Raji (cell line): ENCODE results near the gene CBX2.

Experiments used
- POLR2A ChIP-seq: IDR thresholded peaks from 2 replicates; pipeline ENCODE4 v1.6.1; 2011; ENCODE audit warnings: low read depth, low read length, control low read depth; ENCODE audit not compliant: insufficient read depth

Gene CBX2

DNA sequence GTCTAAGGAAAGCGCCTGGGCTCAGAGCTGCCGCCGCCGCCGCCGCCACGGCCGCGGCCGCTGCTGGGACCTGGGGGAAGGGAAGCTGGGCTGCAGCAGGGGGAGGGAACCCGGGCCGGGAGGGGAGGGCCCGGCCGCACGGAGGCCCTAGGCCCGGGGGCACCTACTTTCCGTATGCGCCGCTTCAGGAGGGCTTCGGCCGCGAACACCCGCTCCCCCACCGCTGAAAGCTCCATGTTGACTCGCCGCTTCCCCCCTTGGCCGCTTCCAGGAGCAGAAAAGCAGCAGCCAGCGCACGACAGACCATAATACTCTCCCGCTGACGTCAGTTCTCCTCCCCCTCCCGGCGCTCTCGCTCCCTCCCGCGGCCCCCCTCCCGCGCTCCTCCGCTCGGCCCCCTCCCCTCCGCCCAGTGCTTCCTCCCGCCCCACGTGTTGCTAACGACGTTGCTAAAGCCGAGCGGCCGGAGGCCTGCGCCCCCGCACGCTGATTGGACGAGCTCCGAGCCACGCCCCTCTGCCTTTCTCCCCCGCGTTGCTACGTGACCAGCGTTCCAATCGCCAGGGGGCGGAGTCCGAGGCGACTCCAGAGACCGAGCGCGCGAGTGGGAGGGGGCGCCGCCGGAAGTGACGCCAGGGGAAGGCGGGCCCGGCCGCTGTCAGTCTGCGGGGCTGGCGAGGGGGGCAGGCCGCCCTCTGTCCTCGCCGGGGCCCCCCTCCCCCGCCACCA is 19.0 kb downstream of the CBX2 start, which contains the start of gene CBX8:
Gene CBX8 (minus strand): TSS at position 315 of the 729 bp plus-strand sequence. CDS start 79 bp downstream, at position 236.
- TF ChIP-seq POLR2A: peak; percentile 79

DNA sequence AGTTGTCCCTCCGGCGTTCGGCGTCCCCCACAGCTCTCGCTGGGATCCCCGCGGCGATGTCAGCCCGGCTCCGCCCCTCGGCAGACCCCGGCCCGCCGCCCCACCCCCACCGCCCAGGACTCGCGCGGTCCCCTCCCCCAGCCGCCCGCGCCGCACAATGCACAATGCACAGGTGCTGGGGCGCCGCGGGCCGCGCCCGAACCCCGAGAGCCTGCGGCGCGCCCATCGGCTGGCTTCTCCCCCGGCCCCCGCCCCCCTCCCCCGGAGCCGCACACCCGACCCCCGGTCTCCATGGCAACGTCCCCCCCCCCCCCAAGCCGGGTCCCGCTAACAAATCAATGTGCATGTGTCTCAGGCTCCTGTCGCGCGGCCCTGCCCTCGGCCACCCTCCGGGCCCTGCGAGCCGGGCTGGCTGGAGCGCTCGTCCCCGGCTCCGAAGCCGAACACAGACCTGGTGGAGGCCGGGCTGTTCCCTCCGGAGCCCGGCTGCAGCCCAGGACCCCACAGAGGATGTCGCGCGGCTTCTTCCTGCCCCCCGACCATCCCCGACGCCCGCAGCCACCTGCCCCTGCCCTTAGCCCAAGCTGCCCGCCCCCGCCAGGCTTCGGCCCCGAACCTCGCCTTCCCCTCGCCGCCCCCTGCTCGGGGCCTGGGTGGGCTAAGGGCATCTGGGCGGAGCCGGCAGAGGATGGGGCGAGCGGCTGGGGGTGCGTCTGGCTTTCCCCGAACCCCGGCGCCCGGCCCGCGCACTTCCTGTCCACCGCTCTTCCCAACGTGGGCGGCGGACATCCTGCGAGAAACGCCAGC is 19.7 kb downstream of the CBX2 start:
- no peak for TF ChIP-seq POLR2A

DNA sequence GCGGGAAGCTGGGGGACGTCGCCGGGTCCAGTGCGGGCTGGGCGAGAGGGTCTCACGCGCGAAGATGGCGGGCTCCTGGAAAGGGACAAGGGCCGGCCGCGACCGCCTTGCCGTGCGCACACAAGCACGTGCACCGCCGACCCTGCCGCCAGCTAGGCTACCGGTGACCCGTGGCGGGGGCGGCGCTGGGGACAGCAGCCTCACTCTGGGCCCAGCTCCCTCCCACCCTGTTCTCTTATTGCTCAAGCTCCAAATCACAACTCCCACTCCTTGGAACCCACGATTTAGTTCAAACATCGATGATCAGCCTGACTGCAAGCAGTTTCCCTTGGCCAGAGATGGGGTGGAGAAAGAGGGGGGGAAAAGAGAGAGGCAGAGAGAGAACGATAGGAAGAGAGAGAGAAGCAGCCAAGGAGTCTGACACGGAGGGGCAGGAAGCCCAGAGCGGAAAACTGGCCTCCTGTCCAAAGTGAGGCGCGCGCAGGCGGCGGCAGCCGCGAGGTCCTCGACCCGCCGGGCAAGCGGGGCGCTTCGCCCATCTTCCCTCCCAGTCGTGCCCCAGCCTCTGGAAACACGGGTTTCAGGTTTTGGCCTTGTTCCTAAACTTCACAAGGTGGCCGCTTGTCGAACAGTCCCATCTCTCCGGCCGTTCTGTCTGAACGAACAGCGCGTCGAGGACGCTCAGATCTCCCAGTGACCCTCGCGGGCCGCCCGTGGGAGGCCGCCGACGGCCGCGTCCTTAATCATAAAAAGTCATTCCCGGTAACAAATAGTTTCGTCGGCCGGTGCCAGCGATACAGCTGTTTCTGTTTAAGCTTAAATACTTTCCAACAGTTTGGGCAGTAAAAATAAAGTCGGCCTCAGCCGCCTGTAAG is 20.6 kb downstream of the CBX2 start:
- no peak for TF ChIP-seq POLR2A

DNA sequence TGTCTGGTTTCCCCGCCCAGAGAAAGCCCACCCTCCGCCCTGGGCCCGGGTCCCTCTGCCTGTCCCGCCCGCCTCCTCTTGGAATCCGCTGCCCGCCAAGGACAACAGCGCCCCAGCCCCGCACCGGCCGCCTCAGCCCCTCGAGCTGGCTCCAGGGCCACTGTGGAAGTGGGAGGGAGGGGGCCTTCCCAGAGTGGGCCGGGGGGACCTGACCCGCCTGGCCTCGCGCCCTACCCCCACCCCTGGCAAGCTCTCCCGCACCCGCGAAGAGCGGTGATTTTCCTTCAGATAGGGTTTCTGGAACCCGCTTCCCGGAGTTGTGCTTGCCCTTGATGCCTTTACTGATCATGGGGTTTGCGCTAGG is 21.2 kb downstream of the CBX2 start:
- TF ChIP-seq POLR2A: no peak

DNA sequence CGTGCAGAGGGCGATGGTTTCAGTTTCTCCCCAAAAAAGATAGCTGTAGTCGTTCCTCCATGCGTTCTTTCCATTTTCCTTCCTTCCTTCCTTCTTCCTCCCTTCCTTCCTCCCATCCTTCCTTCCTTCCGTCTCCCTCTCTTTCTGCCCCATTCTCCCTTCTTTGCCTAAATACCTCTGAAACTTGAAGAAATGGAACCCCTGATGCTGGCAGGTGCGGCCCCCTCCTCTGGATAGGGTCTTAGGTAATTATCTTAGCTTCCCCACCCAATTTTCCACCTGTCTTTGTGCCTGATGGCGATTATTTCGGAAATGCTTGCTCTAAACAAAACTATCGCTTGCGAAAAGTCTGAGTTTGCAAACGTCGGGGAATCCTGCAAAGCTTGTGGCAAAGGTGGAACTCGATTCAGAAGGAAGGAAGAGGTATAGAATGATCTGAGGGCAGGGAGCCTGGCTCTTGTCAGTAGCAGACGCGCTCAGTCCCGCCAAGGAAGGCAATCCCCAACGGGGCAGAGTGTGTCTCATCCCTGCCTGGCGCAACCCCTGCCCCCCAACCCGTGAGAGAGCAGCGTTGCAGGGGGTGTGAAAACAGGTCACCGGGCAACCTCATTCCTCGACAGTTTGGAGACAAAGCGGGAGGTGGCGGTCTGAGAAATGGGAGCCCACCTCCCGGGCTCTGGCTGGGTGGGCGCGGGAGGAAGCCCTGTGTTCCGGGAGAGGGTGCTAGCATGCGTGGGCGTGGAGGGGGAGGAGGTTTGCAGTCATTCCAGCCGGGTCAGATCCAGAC is 21.8 kb downstream of the CBX2 start:
- TF ChIP-seq POLR2A: no peak

DNA sequence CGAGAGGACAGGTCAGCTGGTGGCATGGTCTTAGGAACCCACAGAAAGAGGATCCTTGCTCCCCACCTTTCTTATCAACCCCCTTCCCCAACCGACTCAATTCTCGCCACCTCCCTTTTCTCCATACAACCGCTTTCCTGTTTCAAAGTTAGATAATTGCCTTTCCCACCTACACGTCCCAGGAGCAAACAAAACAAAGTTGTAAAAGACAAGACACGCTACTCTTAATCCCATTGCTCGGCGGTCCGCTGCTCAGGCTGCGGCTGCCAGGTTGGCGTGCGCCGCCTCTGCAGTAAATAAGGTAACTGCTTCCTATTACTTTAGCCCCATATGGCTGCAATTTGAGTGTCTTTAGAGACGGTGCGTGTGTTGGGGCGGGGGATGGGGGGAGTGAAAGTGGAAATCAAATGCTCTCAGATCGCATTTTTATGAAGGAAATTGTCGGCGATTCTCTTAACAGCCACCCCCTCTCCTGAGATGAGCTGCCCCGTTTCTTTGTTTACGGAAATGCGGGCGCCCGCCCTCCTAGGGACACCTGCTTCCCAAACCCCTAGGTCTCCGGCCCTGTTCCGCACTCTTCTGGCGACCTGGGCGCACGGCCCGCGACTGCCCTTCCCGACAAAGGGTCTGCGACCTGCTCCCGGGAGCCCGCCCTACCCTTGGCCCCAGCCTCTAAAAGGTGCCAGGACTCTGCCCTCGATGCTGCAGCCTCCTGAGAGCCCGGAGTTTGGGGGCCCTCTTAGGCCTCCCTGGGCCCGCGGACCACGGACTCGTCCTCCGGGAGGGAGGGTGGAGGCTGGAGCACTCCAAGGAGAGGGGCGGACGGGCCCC is 22.6 kb downstream of the CBX2 start:
- TF ChIP-seq POLR2A: peak; percentile 33; the same call in 1 of the 2 replicates

DNA sequence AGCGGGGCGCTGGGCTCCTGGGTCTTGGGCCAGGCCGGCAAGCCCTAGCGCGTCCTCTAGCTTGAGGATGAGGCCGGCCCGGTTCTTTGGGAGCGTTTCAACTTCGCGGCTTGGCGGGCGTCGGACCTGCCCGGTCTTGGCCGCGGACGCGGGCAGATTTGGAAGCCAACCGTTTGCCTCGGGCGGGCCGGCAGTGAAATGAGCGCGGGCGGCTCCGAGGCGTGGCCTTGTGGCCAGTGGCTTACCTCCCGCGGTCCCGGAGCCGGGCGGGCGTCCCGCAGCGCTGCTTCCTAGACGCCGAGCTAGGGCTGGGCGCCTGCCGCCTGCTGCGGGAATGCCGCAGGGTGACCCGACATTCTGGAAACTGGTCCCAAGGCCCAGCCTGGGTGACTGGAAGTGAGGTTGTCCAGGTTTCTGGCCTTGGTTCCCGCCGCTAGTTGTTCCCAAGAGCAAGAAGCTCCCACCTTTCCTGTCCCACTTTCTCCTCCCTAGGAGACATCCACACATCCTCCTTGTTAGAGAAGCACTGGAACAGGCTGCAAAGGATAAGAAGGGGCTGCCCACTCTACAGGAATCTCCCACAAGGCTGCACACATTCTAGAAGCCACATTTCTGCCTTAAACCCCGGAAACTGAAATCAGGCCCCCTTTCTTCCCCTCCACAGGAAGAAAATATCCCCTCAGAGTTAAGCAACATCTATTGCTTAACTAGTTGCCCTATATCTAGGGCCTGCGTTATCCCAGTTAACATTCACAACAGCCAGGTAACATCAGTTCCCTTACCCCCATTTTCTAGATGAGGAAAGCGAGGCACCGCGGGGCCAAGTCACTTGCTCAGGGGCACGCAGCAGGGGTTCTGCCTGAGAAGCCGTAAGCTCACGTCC is 23.4 kb downstream of the CBX2 start:
- TF ChIP-seq POLR2A: no peak

DNA sequence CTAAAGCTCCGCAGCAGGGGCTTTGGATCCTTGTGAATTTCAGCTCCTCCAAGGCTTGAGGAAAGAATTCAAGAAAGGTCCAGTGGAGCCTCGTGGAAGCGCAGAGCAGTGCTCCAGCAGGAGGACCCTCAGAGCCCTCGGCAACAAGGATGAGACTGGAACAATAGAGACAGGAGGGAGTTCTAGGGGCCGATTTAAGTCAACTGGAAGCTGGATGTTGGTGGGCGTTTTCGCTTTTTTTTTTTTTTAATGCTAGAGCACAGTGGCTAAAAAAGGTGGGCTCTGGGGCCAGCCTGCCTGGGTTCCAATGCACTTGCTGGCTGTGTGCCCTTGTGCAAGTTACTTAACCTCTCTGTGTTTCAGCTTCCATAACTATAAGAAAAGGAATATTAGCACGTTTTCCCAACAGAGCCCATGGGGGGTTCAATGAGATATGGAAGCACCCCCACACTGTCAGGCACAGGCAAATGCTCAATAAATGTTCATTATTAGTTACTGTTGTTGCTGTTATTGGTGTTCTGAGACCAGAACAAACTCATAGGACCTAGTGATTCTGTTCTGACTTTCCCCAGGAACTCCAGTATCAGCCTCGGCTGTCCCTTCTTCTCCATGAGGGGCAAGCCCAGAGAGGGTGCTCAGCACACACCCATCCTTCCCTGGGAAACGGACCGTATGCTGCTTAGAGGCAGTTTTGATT is 24.2 kb downstream of the CBX2 start:
- no peak for TF ChIP-seq POLR2A

DNA sequence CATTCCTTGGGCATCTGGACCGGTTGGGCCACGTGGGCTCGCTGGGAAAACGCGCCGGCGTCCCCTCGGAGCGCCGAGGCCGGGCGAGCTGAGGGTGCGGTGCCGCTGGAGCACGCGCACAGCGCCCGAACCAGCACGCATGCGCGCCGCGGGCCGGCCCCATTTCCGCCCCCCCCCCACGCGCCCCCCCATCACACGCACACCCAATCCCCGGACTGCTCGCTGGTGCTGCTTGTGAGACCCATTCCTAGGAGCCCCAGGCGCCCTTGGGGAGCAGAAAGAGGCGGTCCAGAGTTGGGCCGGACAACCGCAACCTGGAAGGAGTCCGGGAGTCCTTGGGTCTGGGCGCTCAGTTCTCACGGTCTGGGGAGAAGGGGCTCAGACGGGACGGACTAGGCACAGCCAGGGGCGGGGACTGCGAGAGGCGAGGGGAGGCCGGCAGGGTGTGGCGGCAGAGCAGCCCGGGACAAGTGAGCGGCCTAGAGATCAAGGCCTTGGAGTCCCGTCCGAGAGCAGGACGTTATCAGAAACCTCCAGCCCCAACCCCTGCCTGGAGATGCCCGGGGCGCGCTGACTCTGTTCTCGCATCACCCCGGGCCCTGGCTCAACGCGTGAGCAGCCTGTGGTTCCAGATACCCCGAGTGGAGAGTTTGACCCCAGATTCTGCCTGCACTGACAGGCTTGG is 24.9 kb downstream of the CBX2 start:
- no peak for TF ChIP-seq POLR2A

DNA sequence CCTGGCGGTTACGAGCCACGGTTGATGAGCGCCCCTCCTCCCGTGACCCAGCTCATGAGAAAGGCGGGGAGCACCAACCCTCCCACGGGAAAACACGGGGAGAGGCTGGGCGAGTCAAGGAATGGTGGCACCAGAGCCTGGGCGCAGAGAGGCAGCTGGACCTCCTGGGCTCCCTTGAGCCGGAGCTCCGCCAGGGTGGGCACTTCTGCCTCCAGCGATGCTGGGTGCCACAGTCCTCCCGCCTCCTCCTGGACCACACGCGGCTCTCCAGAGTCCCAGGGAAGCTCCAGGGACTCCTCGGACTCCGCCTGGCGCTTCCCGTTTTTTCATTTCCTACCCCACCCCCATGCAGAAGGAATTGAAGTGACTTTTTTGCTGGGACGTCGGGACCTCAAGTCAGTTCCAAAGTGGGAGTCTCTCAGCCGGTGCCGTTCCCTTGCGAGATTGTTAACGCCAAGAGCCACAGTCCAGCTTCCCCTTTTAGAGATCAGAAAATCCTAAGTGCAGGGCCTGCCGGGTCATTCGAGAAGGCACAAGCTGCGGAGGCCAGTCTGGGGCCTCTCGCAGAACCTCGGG is 25.6 kb downstream of the CBX2 start:
- TF ChIP-seq POLR2A: no peak
